HCT116 (cell line): Measurements from ENCODE around the gene CSF1R. TPM values are rescaled to one million over a fixed set of nuclear protein-coding genes. Genes with fewer than 3 reads are reported as not detected.

ENCODE experiments used
- ATAC-seq: fragments of 200-7000 bp; cut with Tn5 transposase; 2 replicates; pipeline ENCODE4 v1.9.1; 2020; ENCODE audit warnings: mild to moderate bottlenecking, moderate library complexity
- BruUV-seq: library from RNA; stranded (reverse); fragments of 400-500 nt; replicated peaks from 2 replicates; lab custom pipeline; 2021; lab: Mats Ljungman, UMichigan
- CTCF ChIA-PET: fragments of 300-600 bp; sonication (Branson Sonifier 250); formaldehyde crosslinking; loops from one replicate; lab custom pipeline; 2021; ENCODE audit warnings: antibody characterized with exemption; lab: Charles Lee
- POLR2A ChIA-PET: fragments of 300-600, 350-600 bp; sonication (Branson Sonifier 250); formaldehyde crosslinking; loops from one replicate; lab custom pipeline; 2021; ENCODE audit warnings: antibody characterized with exemption; lab: Charles Lee
- RAD21 ChIA-PET, 2 experiments: fragments of 300-600 bp; sonication (Branson Sonifier 250); formaldehyde crosslinking; loops; one replicate each; lab custom pipeline; 2023; ENCODE audit warnings: low total read pairs in 2 of 2; ENCODE audit not compliant: uncharacterized antibody in 2 of 2, unreplicated experiment in 2 of 2, low non-redundant PET in 1 of 2; lab: Charles Lee
- DNase-seq: peaks from one replicate; pipeline ENCODE4 v3.0.0-alpha.2; 2010; ENCODE audit warnings: low read depth, low spot score
- H2AFZ ChIP-seq: fragments of 200-600 bp; shearing (Covaris generic), sonication (generic); 2 replicates; pipeline ENCODE4 v1.6.1; 2017; ENCODE audit warnings: low read depth, mixed run types, mixed read lengths, antibody characterized with exemption, low read length; ENCODE audit not compliant: poor library complexity, severe bottlenecking
- H3K27ac ChIP-seq: 2 replicates; pipeline ENCODE4 v1.5.1; 2012; ENCODE audit warnings: low read depth, low read length
- H3K27me3 ChIP-seq: fragments of 200-600 bp; sonication (generic); 2 replicates; pipeline ENCODE4 v1.6.1; 2016; ENCODE audit warnings: mixed run types, low read length, mixed read lengths; ENCODE audit not compliant: insufficient read depth
- H3K36me3 ChIP-seq, 2 experiments: fragments of 200-500 bp in 1 of 2; fragments of 200-600 bp in 1 of 2; sonication (Bioruptor generic) in 1 of 2; sonication (generic) in 1 of 2; 2 replicates each; pipeline versions ENCODE4 v1.5.1 to v1.6.1; 2014 to 2016; ENCODE audit warnings: low read length in 2 of 2, inconsistent platforms in 1 of 2, mixed read lengths in 1 of 2, mixed run types in 1 of 2; ENCODE audit not compliant: insufficient read depth in 2 of 2, control insufficient read depth in 1 of 2
- H3K4me1 ChIP-seq, 2 experiments: fragments of 200-600 bp in 1 of 2; sonication (generic) in 1 of 2; 2 replicates each; pipeline versions ENCODE4 v1.5.1 to v1.6.1; 2012 to 2017; ENCODE audit warnings: low read length in 2 of 2, inconsistent platforms in 1 of 2, mild to moderate bottlenecking in 1 of 2, mixed read lengths in 1 of 2, mixed run types in 1 of 2, moderate library complexity in 1 of 2; ENCODE audit not compliant: insufficient read depth in 2 of 2, control insufficient read depth in 1 of 2
- H3K4me2 ChIP-seq: fragments of 200-600 bp; sonication (generic); 2 replicates; pipeline ENCODE4 v1.6.1; 2017; ENCODE audit warnings: mixed run types, low read length, mixed read lengths
- H3K4me3 ChIP-seq, 2 experiments: fragments of 200-600 bp in 1 of 2; sonication (generic) in 1 of 2; replicated peaks in 1 of 2; 2 replicates each; pipeline ENCODE4 v1.5.1; 2011 to 2016; ENCODE audit warnings: low read length in 2 of 2, control low read depth in 1 of 2, low read depth in 1 of 2, mild to moderate bottlenecking in 1 of 2, mixed read lengths in 1 of 2, mixed run types in 1 of 2
- H3K79me2 ChIP-seq: fragments of 200-600 bp; sonication (generic); 2 replicates; pipeline ENCODE4 v1.6.1; 2017; ENCODE audit warnings: mild to moderate bottlenecking, mixed run types, low read length, moderate library complexity, mixed read lengths; ENCODE audit not compliant: insufficient read depth
- H3K9ac ChIP-seq: fragments of 200-600 bp; sonication (generic); 2 replicates; pipeline ENCODE4 v1.6.1; 2016; ENCODE audit warnings: low read length, mixed read lengths
- H3K9me2 ChIP-seq: fragments of 200-600 bp; sonication (generic), shearing (Covaris generic); 2 replicates; pipeline ENCODE4 v1.6.1; 2017; ENCODE audit warnings: mixed run types, mild to moderate bottlenecking, moderate library complexity; ENCODE audit not compliant: insufficient read depth
- H3K9me3 ChIP-seq, 2 experiments: fragments of 200-500 bp in 1 of 2; fragments of 200-600 bp in 1 of 2; sonication (Bioruptor generic) in 1 of 2; sonication (generic) in 1 of 2; 2 replicates each; pipeline ENCODE4 v1.6.1; 2014 to 2017; ENCODE audit warnings: low read length in 2 of 2, mixed read lengths in 2 of 2, inconsistent platforms in 1 of 2, low read depth in 1 of 2, mild to moderate bottlenecking in 1 of 2, mixed run types in 1 of 2, moderate library complexity in 1 of 2; ENCODE audit not compliant: control insufficient read depth in 1 of 2, insufficient read depth in 1 of 2
- H4K20me1 ChIP-seq: fragments of 200-600 bp; sonication (generic), shearing (Covaris generic); 2 replicates; pipeline ENCODE4 v1.6.1; 2017; ENCODE audit warnings: mixed run types, mild to moderate bottlenecking, moderate library complexity; ENCODE audit not compliant: insufficient read depth
- CBX3 ChIP-seq: IDR thresholded peaks from 2 replicates; pipeline ENCODE4 v1.6.1; 2012; ENCODE audit warnings: low read depth
- EGR1 ChIP-seq: IDR thresholded peaks from 2 replicates; pipeline ENCODE4 v1.6.1; 2012; ENCODE audit warnings: low read depth
- ELF1 ChIP-seq: IDR thresholded peaks from 2 replicates; pipeline ENCODE4 v1.6.1; 2012; ENCODE audit warnings: low read depth, borderline replicate concordance
- EZH2 ChIP-seq: fragments of 200-600 bp; sonication (generic); IDR thresholded peaks from 2 replicates; pipeline ENCODE4 v1.6.1; 2017; ENCODE audit warnings: antibody characterized with exemption, mixed run types
- EZH2phosphoT487 ChIP-seq: fragments of 200-600 bp; IDR thresholded peaks from 2 replicates; pipeline ENCODE4 v1.6.1; 2018; ENCODE audit warnings: antibody characterized with exemption, borderline replicate concordance
- POLR2AphosphoS5 ChIP-seq: IDR thresholded peaks from 2 replicates; pipeline ENCODE4 v1.6.1; 2011; ENCODE audit warnings: mild to moderate bottlenecking, low read depth, low read length, moderate library complexity
- RAD21 ChIP-seq: IDR thresholded peaks from 2 replicates; pipeline ENCODE4 v1.6.1; 2012; ENCODE audit warnings: low read depth, mild to moderate bottlenecking
- SP1 ChIP-seq: IDR thresholded peaks from 2 replicates; pipeline ENCODE4 v1.6.1; 2012; ENCODE audit warnings: low read depth
- SRF ChIP-seq: IDR thresholded peaks from 2 replicates; pipeline ENCODE4 v1.6.1; 2012; ENCODE audit warnings: low read depth
- YY1 ChIP-seq: IDR thresholded peaks from 2 replicates; pipeline ENCODE4 v1.6.1; 2011; ENCODE audit warnings: low read length, low read depth, moderate library complexity, mild to moderate bottlenecking; ENCODE audit not compliant: insufficient replicate concordance; ENCODE audit errors: extremely low read depth
- ZFX ChIP-seq: fragments of 450-650 bp; IDR thresholded peaks from 2 replicates; pipeline ENCODE4 v1.6.1; 2017
- intact Hi-C: fragments of 100-400 bp; cut with micrococcal nuclease; formaldehyde crosslinking; loops from 2 replicates; pipeline ENCODE4 v1.10.0; 2022
- total RNA-seq: library from RNA; stranded (reverse); gene quantifications from one replicate; pipeline ENCODE4 v1.2.1, GENCODE V29; 2021; ENCODE audit not compliant: unreplicated experiment
- TF ChIP-seq, protein P1 (sequence below): IDR thresholded peaks from 2 replicates; pipeline ENCODE4 v1.6.1; 2011; ENCODE audit warnings: mild to moderate bottlenecking, low read length, moderate library complexity; ENCODE audit not compliant: insufficient replicate concordance; ENCODE audit errors: extremely low read depth

CSF1R gene
- total RNA-seq, 1 experiment from 2014 or later = 0.17 TPM

DNA sequence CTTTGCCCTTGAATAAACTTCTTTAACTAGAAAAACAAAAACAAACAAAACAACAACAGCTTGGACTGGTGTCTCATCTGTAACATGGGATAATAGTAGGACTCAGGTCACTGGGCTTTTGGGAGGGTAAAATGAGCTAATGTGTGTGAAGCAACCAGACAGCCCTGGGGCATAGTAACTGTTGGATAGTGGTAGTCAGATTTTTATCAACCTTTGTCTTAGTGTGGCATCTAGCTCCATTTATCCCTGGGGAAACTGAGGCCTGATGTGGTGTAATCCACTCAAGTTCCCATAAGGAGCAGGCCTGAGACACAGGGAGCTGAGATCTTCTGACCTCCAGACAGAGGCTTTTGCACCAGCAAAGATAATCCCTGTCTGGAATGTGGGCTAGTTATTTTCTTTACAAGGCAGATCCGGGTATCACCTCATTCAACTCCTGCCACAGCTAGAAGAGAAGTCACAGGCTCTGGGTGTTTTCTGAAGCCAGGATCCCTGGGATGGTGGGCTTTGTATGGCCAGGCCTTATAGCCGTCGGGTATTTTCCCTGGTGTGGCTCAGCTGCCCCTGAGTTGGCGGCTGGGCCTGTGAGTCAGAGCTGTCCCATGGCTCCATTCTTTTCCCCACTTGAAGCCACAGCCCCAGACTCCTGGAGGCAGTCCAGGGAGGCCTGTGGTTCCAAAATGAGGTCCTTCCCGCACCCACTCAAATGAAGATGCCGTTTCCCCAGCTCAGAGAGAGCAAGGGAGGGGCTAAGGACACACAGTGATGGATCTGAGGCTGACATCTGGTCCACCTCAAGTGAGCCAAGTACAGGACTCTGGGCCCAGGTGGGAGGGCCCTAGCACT is 26.1 kb upstream of the CSF1R start:
- H2AFZ ChIP-seq = no peak overlapping the region
- RAD21 ChIA-PET = no interaction called here
- no peaks in the 10 kb centered on the region for H3K27me3 ChIP-seq
- intact Hi-C loops = no loop called here
- no peaks in the 10 kb centered on the region for H3K36me3 ChIP-seq
- no TSS peak for BruUV-seq
- CTCF ChIA-PET = interaction anchor here (1.1 kb wide), 1 partner anchor 10 kb away, joined by 4 read pairs; no protein-coding TSS in a partner anchor
- TF ChIP-seq ELF1 (no peak), EZH2phosphoT487 (no peak)
- no peak overlapping the region for H3K4me3 ChIP-seq
- peak; percentile 12; the same call in 1 of the 2 replicates for ATAC-seq
- H3K79me2 ChIP-seq = no peaks in the 10 kb centered on the region
- DNase-seq = no peak
- no peaks in the 10 kb centered on the region for H3K9me2 ChIP-seq
- no peak overlapping the region for H3K9ac ChIP-seq
- H3K4me1 ChIP-seq = peaks cover 0 to 30% of the 10 kb centered on the region in 2 experiments; a peak in 2 of 4 replicates
- H3K9me3 ChIP-seq = no peaks in the 10 kb centered on the region
- POLR2A ChIA-PET = no interaction called here
- H3K27ac ChIP-seq = no peak overlapping the region
- H3K4me2 ChIP-seq = peak overlapping the region; percentile 45
- no peaks in the 10 kb centered on the region for H4K20me1 ChIP-seq

DNA sequence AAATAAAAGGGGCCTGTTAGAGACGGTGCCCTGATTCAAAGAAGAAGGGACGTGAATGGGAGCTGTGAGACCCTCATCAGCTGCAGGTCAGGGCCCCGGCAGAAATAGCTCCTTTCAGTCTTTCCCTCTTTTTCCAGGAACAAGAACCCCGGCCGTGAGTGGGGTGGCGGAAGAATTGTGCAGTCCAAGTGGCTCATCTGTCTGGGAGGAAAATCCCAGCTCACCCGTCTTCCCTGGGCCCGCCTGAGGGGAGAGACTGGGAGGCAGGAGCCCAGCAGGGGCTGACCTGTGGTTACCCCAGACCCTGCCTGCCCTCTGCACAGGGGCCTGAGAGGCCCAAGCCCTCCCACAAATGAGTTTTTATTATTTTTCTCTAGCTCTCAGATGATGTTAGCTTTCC is 24.8 kb upstream of the CSF1R start:
- no peak overlapping the region for H3K4me2 ChIP-seq
- H3K4me3 ChIP-seq = no peak overlapping the region
- no peak overlapping the region for H2AFZ ChIP-seq
- H3K4me1 ChIP-seq = peaks cover 0 to 23% of the 10 kb centered on the region in 2 experiments; a peak in 2 of 4 replicates
- RAD21 ChIA-PET = no interaction called here
- no TSS peak for BruUV-seq
- H4K20me1 ChIP-seq = no peaks in the 10 kb centered on the region
- H3K9me2 ChIP-seq = no peaks in the 10 kb centered on the region
- DNase-seq (no peak), ATAC-seq (no peak)
- H3K27me3 ChIP-seq = no peaks in the 10 kb centered on the region
- no peak overlapping the region for H3K9ac ChIP-seq
- no peaks in the 10 kb centered on the region for H3K79me2 ChIP-seq
- no peaks in the 10 kb centered on the region for H3K9me3 ChIP-seq
- H3K36me3 ChIP-seq = no peaks in the 10 kb centered on the region
- POLR2A ChIA-PET = interaction anchor here (0.5 kb wide), 1 partner anchor 442 kb away, joined by 4 read pairs; no protein-coding TSS in a partner anchor
- no peak overlapping the region for H3K27ac ChIP-seq
- TF ChIP-seq SP1 (no peak), YY1 (no peak), ZFX (no peak), POLR2AphosphoS5 (no peak), ELF1 (no peak), EGR1 (no peak), CBX3 (no peak), RAD21 (no peak), EZH2phosphoT487 (no peak), EZH2 (no peak), SRF (no peak)
- TF ChIP-seq, protein P1, sequence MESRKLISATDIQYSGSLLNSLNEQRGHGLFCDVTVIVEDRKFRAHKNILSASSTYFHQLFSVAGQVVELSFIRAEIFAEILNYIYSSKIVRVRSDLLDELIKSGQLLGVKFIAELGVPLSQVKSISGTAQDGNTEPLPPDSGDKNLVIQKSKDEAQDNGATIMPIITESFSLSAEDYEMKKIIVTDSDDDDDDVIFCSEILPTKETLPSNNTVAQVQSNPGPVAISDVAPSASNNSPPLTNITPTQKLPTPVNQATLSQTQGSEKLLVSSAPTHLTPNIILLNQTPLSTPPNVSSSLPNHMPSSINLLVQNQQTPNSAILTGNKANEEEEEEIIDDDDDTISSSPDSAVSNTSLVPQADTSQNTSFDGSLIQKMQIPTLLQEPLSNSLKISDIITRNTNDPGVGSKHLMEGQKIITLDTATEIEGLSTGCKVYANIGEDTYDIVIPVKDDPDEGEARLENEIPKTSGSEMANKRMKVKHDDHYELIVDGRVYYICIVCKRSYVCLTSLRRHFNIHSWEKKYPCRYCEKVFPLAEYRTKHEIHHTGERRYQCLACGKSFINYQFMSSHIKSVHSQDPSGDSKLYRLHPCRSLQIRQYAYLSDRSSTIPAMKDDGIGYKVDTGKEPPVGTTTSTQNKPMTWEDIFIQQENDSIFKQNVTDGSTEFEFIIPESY = no peak
- TF ChIP-seq, all 23 proteins: peak for 0
- CTCF ChIA-PET = interaction anchor here (1.1 kb wide), 1 partner anchor 11 kb away, joined by 3 read pairs; no protein-coding TSS in a partner anchor
- intact Hi-C loops = no loop called here
